ENCODE data around the gene PTX3. TPM values are rescaled to one million over a fixed set of nuclear protein-coding genes. Genes with fewer than 3 reads are reported as not detected.

The PTX3 gene
- total RNA-seq, 1 experiment from 2014 or later = 27.3 TPM

DNA sequence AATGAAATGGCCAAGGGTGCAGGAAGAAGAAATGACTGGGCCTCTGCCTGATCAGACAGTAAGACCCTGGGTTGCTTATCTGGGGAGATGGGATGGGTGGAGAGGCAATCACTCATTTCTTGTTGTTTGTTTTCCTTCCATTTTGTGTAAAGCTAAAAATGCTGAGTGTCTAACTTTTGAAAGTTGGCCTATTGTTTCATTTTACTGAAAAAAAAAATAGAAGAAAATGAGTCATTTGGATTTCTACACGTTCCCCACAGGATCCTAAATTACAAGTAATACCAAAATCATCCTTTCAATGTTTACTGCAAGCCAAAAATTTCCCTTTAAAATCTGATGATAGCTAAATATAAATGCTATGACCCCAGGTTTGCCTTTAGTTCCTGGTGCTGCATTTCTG lies 30.6 kb downstream of the PTX3 start:
- intact Hi-C loops (cut with micrococcal nuclease) = no loop called here
- no peaks in the 10 kb centered on the region for H4K20me1 ChIP-seq (ENCODE audit: low read length)
- peak overlapping the region; percentile 21; the same call in 1 of the 2 replicates for H3K27ac ChIP-seq (ENCODE audit: low read length)
- ChIA-PET POLR2A (ENCODE audit: unreplicated experiment) (interaction anchor here (0.6 to 1.0 kb wide), 3 partner anchors 29 to 236 kb away, joined by 4 to 7 read pairs (median 5); no protein-coding TSS in a partner anchor), CTCF (interaction anchor here (0.6 to 0.7 kb wide), 2 partner anchors 109 to 263 kb away, joined by 3 to 4 read pairs; no protein-coding TSS in a partner anchor)
- H3K27me3 ChIP-seq (ENCODE audit: low read length) = no peaks in the 10 kb centered on the region
- DNase-seq = peak; percentile 43
- no peaks in the 10 kb centered on the region for H3K36me3 ChIP-seq (ENCODE audit: low read depth, low read length)
- ATAC-seq = peak; percentile 12; the same call in 1 of the 2 replicates
- TF ChIP-seq, protein P1, sequence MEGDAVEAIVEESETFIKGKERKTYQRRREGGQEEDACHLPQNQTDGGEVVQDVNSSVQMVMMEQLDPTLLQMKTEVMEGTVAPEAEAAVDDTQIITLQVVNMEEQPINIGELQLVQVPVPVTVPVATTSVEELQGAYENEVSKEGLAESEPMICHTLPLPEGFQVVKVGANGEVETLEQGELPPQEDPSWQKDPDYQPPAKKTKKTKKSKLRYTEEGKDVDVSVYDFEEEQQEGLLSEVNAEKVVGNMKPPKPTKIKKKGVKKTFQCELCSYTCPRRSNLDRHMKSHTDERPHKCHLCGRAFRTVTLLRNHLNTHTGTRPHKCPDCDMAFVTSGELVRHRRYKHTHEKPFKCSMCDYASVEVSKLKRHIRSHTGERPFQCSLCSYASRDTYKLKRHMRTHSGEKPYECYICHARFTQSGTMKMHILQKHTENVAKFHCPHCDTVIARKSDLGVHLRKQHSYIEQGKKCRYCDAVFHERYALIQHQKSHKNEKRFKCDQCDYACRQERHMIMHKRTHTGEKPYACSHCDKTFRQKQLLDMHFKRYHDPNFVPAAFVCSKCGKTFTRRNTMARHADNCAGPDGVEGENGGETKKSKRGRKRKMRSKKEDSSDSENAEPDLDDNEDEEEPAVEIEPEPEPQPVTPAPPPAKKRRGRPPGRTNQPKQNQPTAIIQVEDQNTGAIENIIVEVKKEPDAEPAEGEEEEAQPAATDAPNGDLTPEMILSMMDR (conservative IDR thresholded peaks at IDR 0.05; ENCODE audit: low read depth, low read length) = no peak
- no peaks in the 10 kb centered on the region for H3K9me2 ChIP-seq (replicated peaks; ENCODE audit: low read length)
- no peaks in the 10 kb centered on the region for H3K9me3 ChIP-seq (ENCODE audit: low read length)
- peaks cover 45% of the 10 kb centered on the region for H3K4me1 ChIP-seq (ENCODE audit: insufficient read depth, low read length)
- no peaks in the 10 kb centered on the region for H3K79me2 ChIP-seq (ENCODE audit: low read length)
- H3K9ac ChIP-seq (ENCODE audit: low read length) = no peak overlapping the region
- BruUV-seq (replicated peaks) = no TSS peak
- H3K4me2 ChIP-seq (ENCODE audit: low read length) = peak overlapping the region; percentile 26
- H3K4me3 ChIP-seq (ENCODE audit: low read length) = no peak overlapping the region
- H2AFZ ChIP-seq (ENCODE audit: low read length) = peak overlapping the region; percentile 52; the same call in 1 of the 2 replicates
- H3F3A ChIP-seq (ENCODE audit: low read length, unreplicated experiment) = no peaks in the 10 kb centered on the region

DNA sequence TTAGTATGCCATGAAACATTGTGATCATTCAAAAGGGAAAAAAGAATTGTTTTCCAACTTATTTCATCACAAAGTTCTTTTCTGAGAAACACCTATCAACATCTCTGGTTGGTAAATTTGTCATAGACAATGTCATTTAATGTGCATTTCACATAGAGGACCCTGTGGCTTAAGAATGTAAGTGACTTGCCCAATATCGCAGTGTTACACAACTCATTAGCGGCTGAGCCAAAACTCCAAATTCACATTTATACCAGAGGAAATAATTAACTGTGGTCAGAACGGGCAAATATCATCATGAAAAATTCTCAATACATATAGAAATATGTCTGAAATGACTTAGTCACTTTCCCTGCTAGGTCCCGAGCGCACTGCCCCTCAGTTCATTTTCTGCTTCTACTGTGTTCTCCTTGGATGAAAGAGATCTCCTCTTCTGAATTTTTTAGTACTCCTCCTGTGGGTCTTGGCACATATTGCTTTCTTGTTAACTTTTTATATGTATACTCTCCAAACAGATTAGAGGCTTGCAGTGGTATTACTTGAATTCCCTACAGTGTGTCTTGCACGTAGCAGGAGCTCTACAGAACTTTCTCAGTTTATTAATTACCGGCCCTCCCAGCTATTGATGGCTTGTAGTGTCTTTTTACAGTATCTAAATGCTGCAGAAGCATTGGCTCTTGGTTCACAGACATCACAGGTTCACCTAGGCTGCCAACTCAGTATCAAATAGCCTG lies 33.1 kb downstream of the PTX3 start:
- Histone ChIP-seq H3K4me2 (ENCODE audit: low read length) (no peak overlapping the region), H3K36me3 (ENCODE audit: low read depth, low read length) (no peaks in the 10 kb centered on the region), H4K20me1 (ENCODE audit: low read length) (no peaks in the 10 kb centered on the region), H3K9me2 (replicated peaks; ENCODE audit: low read length) (no peaks in the 10 kb centered on the region), H3K4me3 (ENCODE audit: low read length) (no peak overlapping the region), H3K9me3 (ENCODE audit: low read length) (no peaks in the 10 kb centered on the region), H3F3A (ENCODE audit: low read length, unreplicated experiment) (no peaks in the 10 kb centered on the region), H2AFZ (ENCODE audit: low read length) (no peak overlapping the region), H3K27me3 (ENCODE audit: low read length) (no peaks in the 10 kb centered on the region), H3K27ac (ENCODE audit: low read length) (0 out of 2 replicates have a peak overlapping the region, but pooled peaks have one; percentile 7), H3K9ac (ENCODE audit: low read length) (no peak overlapping the region), H3K79me2 (ENCODE audit: low read length) (no peaks in the 10 kb centered on the region), H3K4me1 (ENCODE audit: insufficient read depth, low read length) (peaks cover 30% of the 10 kb centered on the region)
- ChIA-PET POLR2A (ENCODE audit: unreplicated experiment) (interaction anchor here (0.7 kb wide), 1 partner anchor 9 kb away, joined by 5 read pairs; no protein-coding TSS in a partner anchor), CTCF (no interaction called here)
- intact Hi-C loops (cut with micrococcal nuclease) = loop anchor here (2.0 kb wide), 2 partner anchors 17 kb away; no protein-coding TSS in a partner anchor
- no peak for TF ChIP-seq EZH2phosphoT487 (IDR thresholded peaks at IDR 0.05; ENCODE audit: borderline replicate concordance, low read length)
- TF ChIP-seq EZH2 (IDR thresholded peaks at IDR 0.05; ENCODE audit: low read length, unreplicated experiment) = no peak
- TF ChIP-seq, protein P1 (conservative IDR thresholded peaks at IDR 0.05; ENCODE audit: low read depth, low read length) = no peak
- BruUV-seq (replicated peaks) = no TSS peak
- ATAC-seq (peak; percentile 80), DNase-seq (peak; percentile 23)

DNA sequence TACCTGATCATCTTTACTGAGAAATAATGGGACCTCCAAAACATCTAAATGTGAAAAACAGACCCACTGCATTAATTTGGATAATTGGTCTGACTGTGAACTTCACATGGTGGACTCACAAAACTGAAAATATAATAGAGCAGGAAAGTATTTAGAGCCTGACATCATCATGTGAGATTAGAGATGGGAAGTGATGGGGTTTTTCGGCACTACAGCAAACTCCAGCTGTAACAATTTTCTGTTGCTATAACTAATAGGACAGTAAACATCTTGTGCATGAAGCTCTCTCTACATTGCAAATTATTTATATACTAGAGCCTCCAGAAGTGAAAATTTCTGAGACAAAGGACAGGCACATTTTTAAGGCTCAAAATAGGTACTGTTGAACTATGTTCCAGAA lies 34.4 kb downstream of the PTX3 start:
- no peaks in the 10 kb centered on the region for H3K9me3 ChIP-seq (ENCODE audit: low read length)
- no peak overlapping the region for H3K27ac ChIP-seq (ENCODE audit: low read length)
- intact Hi-C loops (cut with micrococcal nuclease) = loop anchor here (2.0 kb wide), 1 partner anchor 16 kb away; no protein-coding TSS in a partner anchor
- DNase-seq (no peak), ATAC-seq (no peak)
- no peaks in the 10 kb centered on the region for H4K20me1 ChIP-seq (ENCODE audit: low read length)
- no TSS peak for BruUV-seq (replicated peaks)
- ChIA-PET CTCF (no interaction called here), POLR2A (ENCODE audit: unreplicated experiment) (no interaction called here)
- H3K27me3 ChIP-seq (ENCODE audit: low read length) = no peaks in the 10 kb centered on the region
- H2AFZ ChIP-seq (ENCODE audit: low read length) = no peak overlapping the region
- H3K4me3 ChIP-seq (ENCODE audit: low read length) = no peak overlapping the region
- TF ChIP-seq EZH2phosphoT487 (IDR thresholded peaks at IDR 0.05; ENCODE audit: borderline replicate concordance, low read length) (no peak), EZH2 (IDR thresholded peaks at IDR 0.05; ENCODE audit: low read length, unreplicated experiment) (no peak)
- TF ChIP-seq, protein P1 (conservative IDR thresholded peaks at IDR 0.05; ENCODE audit: low read depth, low read length) = no peak
- H3K4me1 ChIP-seq (ENCODE audit: insufficient read depth, low read length) = peaks cover 30% of the 10 kb centered on the region
- H3K79me2 ChIP-seq (ENCODE audit: low read length) = no peaks in the 10 kb centered on the region
- H3K36me3 ChIP-seq (ENCODE audit: low read depth, low read length) = no peaks in the 10 kb centered on the region
- H3F3A ChIP-seq (ENCODE audit: low read length, unreplicated experiment) = no peaks in the 10 kb centered on the region
- no peaks in the 10 kb centered on the region for H3K9me2 ChIP-seq (replicated peaks; ENCODE audit: low read length)
- no peak overlapping the region for H3K9ac ChIP-seq (ENCODE audit: low read length)
- no peak overlapping the region for H3K4me2 ChIP-seq (ENCODE audit: low read length)
